WI38 (cell line): ENCODE measurements around the gene ZBTB38.

Source experiments
- H3K4me3 ChIP-seq: 2 replicates; pipeline ENCODE4 v1.5.1; 2011; ENCODE audit warnings: low read depth, mild to moderate bottlenecking, control low read depth, low read length
- TF ChIP-seq, protein P1 (sequence below): IDR thresholded peaks from 2 replicates; pipeline ENCODE4 v1.5.1; 2012; ENCODE audit warnings: low read depth, mild to moderate bottlenecking, control low read depth, low read length

Gene ZBTB38

GRCh38 chr3:141392897-141393734 is 24.8 kb downstream of the ZBTB38 start:
- no peak overlapping the region for H3K4me3 ChIP-seq

DNA sequence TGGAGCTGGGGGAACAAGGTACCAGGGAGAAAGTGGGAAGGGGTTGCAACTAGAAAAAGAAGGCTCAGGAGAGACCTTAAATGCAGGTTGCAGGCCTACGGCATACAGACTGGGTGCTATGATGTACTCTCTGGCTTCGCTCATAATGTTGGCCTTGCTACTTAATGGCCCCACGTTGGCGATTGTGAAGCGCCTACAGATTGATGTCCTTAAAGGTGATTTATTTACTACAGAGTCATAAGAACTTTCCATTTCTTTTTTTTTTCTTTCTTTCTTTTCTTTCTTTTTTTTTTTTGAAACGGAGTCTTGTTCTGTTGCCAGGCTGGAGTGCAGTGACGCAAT is 25.4 kb downstream of the ZBTB38 start:
- H3K4me3 ChIP-seq: no peak overlapping the region
- TF ChIP-seq, protein P1, sequence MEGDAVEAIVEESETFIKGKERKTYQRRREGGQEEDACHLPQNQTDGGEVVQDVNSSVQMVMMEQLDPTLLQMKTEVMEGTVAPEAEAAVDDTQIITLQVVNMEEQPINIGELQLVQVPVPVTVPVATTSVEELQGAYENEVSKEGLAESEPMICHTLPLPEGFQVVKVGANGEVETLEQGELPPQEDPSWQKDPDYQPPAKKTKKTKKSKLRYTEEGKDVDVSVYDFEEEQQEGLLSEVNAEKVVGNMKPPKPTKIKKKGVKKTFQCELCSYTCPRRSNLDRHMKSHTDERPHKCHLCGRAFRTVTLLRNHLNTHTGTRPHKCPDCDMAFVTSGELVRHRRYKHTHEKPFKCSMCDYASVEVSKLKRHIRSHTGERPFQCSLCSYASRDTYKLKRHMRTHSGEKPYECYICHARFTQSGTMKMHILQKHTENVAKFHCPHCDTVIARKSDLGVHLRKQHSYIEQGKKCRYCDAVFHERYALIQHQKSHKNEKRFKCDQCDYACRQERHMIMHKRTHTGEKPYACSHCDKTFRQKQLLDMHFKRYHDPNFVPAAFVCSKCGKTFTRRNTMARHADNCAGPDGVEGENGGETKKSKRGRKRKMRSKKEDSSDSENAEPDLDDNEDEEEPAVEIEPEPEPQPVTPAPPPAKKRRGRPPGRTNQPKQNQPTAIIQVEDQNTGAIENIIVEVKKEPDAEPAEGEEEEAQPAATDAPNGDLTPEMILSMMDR: no peak

More at GRCh38 chr3:141392897-141393734, 24.8 kb downstream of the ZBTB38 start:
- TF ChIP-seq, protein P1: no peak

DNA sequence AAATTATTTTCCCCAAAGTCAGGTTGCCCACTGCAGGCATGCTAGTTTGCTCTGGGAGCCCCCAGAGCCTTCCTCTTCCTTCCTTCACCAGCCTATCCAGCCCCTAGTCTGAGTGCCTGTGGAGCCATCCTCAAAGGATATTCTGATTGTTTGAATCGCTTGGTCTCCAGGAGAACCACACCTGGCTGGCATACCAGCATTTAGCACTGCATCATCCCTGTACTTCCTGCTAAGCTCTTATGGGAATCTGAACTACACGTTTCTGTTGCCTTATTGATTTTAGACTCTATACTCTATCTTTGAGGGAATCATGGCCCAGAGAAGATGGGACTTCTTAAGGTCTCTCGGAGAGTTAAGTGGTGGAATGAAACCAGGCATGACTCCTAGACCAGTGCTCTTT is 26.3 kb downstream of the ZBTB38 start:
- TF ChIP-seq, protein P1: no peak
- H3K4me3 ChIP-seq: no peak overlapping the region

GRCh38 chr3:141395005-141395589 is 26.8 kb downstream of the ZBTB38 start:
- TF ChIP-seq, protein P1: no peak
- H3K4me3 ChIP-seq: no peak overlapping the region

DNA sequence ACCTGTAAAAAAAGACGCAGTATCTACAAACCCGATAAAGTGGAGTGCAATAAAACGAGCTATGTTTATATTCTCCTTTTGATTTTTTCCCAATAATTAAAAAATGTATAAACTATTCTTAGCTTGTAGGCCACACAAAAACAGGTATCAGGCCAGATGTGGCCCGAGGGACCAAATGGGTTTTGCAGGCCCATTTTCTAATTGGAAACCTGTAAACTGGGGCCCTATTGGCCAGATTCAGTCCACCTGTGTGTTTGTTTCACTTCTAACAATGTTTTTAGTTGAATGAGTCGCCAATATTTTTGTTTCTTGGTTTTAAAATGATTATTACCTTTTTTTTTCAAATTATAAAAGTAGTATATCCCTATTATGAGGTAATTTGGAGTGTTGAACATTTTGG is 29.7 kb downstream of the ZBTB38 start:
- no peak overlapping the region for H3K4me3 ChIP-seq
- TF ChIP-seq, protein P1: no peak

DNA sequence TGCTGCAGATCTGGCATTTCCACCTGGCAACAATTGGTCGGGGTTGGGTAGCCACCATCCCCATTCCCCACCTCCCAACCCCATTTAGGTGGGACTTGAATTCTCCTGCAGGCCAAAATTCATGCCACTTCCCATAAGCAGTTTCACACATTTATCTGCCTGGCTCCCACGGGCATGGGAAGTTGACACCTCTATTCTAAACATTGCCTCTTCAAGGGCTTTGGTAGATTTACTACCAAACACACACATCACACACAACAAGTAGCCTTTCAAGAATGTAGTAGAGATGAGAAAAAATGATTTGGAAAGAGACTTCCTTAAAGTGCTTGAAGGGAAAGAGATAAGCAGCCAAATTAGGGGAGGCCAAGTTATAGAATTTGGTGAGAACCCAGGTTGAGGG is 30.9 kb downstream of the ZBTB38 start:
- no peak overlapping the region for H3K4me3 ChIP-seq
- TF ChIP-seq, protein P1: no peak
